GM12892 (cell line): ENCODE measurements around the gene GREB1L.

Experiments used
- POLR2A ChIP-seq: IDR thresholded peaks from 2 replicates; pipeline ENCODE4 v1.6.1; 2011; ENCODE audit warnings: low read depth, low read length, control low read depth
- POLR2AphosphoS5 ChIP-seq: IDR thresholded peaks from 2 replicates; pipeline ENCODE4 v1.6.1; 2011; ENCODE audit warnings: low read depth, low read length, control low read depth

DNA sequence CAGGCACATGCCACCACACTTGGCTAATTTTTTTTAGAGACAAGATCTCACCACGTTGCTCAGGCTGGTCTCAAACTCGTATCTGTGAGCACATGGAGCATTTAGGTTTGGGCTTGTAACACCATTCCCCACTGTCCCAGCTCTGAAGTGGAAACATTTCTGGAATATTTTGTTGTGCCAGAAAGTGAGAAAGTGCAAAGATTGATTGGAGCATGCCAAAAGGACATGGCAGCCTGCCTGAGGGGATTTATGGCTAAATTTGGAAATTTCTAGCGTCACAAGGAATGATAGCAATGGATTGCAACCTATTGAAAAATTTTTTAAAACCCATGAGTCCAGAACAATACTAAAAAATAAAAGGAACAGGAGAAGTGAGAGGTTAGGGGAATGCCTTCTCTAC, 221.7 kb downstream of the GREB1L start:
- no peak for TF ChIP-seq POLR2A
- TF ChIP-seq POLR2AphosphoS5, result no peak
